ENCODE data around the gene RSPRY1.

DNA sequence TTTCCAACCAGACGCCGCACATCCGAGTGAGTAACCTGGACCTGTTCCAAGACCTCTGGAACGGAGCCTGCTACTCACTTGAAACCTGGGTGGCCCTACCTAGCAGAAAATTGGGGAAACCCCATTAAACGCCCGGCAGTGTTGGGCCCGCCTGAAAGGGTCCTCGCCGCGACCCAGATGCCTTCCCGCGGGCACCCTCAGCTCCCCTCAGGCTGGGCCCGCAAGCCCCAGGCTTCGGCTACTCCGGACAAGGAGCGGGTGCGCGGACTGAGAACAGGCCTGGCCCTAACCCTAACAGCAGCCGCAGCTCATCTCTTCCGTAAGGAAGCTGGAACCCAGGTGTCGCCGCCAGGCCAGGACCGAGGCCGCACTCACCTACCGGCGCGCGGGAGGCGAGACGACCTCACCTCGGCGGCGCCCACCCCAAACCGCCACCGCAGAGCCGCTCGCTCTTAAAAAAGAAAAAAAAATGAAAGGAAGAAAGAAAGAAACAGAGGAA is 634 bp upstream of the RSPRY1 start:
- TF ChIP-seq POLR2A (IDR thresholded peaks at IDR 0.05; ENCODE audit: low read depth, low read length), result no peak; the same call in 1 of the 2 replicates
- no peak for TF ChIP-seq POLR2AphosphoS5 (IDR thresholded peaks at IDR 0.05; ENCODE audit: low read depth, low read length)
- TF ChIP-seq TAF1 (IDR thresholded peaks at IDR 0.05; ENCODE audit: low read depth, low read length), result 0 out of 2 replicates have a peak, but pooled peaks have one; percentile 15

Measured in GM12891 (cell line).